HG02973 (cell line): Measurements from ENCODE around the gene THBS3.
"Not testable (repeated sequence)": the region's sequence is repeated elsewhere in the genome, so short reads cannot be mapped to it uniquely, and the experiment has no call there.

Experiments used
- ATAC-seq: cut with Tn5 transposase; IDR thresholded peaks from one replicate; pipeline ENCODE4 v1.9.1; 2021; ENCODE audit warnings: moderate library complexity; ENCODE audit not compliant: unreplicated experiment

Gene THBS3

DNA sequence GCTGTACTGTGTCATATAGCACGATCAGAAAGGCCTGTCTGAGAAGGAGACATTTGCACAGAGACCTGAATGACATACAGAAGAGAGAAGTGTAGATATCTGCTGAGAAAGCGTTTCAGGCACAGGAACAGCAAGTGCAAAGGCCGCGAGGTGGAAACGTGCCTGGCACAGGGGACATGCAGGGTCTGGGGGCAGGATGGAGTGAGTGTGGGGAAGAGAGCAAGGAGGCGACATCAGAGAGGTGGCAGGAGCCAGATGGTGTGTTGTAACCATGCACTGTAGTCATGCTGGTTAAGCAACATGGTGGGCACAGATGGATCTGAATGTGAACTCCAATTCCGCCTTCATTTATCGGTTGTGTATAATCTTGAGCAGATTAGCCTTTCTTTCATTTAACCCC lies 47.6 kb downstream of the THBS3 start:
- no peak for ATAC-seq

DNA sequence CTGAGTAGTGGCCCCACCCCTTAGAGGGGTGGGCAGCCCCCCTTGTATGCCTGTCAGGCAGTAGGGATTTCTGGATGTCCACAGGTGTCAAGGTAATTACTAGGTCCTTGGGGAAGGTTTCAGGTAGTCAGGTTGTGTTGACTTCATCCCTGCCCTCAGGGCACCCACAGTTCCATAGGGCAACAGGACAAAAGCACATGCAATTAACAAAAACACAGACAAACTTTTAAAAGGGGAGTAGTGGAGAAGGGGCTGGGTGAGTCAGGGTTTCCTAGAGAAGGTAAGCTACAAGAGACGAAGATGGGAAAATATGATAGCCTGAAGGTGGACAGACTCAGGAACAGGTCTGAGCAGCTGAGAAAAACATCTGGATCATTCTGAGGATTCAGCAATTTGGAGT lies 48.7 kb downstream of the THBS3 start:
- ATAC-seq = no peak

DNA sequence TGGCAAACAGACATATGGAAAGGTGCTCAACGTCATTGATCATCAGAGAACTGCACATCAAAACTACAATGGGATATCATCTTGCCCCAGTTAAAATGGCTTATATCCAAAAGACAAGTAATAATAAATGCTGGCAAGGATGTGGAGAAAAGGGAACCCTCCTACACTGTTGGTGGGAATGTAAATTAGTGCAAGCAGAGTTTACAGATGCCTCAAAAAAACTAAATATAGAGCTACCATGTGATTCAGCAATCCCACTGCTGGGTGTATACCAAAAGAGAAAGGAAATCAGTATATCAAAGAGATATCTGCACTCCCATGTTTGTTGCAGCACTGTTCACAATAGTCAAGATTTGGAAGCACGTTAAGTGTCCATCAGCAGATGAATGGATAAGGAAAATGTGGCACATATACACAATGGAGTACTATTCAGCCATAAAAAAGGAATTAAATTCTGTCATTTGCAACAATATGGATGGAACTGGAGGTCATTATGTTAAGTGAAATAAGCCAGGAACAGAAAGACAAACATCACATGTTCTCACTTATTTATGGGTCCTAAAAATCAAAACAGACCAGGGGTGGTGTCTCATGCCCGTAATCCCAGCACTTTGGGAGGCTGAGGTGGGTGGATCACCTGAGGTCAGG lies 51.6 kb downstream of the THBS3 start:
- not testable (repeated sequence) for ATAC-seq
